Measurements from ENCODE around the gene PRPF40B.

DNA sequence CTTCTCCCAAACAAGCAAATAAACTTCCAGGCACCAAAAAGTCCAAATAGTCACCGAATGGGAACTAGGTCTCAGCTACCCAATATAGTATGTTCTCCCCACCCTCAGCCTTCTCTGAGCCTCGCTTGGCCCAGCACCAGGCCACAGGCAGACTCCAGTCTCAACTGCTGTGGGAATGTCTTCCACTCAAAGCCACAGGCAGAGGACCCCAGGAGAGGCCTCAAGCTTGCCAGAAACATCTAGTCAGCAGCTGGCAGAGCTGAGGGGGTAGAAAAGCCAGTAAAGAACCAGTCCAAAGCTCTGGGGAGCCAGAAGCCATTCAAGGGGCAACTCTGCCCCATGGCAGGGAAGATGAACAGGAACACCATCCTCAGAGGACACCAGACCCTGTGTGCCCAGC, 42.0 kb downstream of the PRPF40B start:
- no peak for TF ChIP-seq CTCF (IDR thresholded peaks at IDR 0.05)
- no peak for TF ChIP-seq POLR2A (IDR thresholded peaks at IDR 0.05)

Data from lower leg skin (tissue), 3 donors.